Measurements from ENCODE around the gene DNAH8. TPM values are rescaled to one million over a fixed set of nuclear protein-coding genes. Genes with fewer than 3 reads are reported as not detected.

The DNAH8 gene
- total RNA-seq, 1 donor from 2014 or later: not detected

GRCh38 chr6:38755874-38756273, 40.8 kb downstream of the DNAH8 start:
- H3K4me3 ChIP-seq (ENCODE audit: insufficient read depth, low read depth, low read length): no peak overlapping the region
- H3K36me3 Mint-ChIP-seq (ENCODE audit: low read depth, unreplicated experiment): no peaks in the 10 kb centered on the region
- H3K36me3 ChIP-seq (ENCODE audit: insufficient read depth, low read length): no peaks in the 10 kb centered on the region
- TF ChIP-seq, protein P1, sequence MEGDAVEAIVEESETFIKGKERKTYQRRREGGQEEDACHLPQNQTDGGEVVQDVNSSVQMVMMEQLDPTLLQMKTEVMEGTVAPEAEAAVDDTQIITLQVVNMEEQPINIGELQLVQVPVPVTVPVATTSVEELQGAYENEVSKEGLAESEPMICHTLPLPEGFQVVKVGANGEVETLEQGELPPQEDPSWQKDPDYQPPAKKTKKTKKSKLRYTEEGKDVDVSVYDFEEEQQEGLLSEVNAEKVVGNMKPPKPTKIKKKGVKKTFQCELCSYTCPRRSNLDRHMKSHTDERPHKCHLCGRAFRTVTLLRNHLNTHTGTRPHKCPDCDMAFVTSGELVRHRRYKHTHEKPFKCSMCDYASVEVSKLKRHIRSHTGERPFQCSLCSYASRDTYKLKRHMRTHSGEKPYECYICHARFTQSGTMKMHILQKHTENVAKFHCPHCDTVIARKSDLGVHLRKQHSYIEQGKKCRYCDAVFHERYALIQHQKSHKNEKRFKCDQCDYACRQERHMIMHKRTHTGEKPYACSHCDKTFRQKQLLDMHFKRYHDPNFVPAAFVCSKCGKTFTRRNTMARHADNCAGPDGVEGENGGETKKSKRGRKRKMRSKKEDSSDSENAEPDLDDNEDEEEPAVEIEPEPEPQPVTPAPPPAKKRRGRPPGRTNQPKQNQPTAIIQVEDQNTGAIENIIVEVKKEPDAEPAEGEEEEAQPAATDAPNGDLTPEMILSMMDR (IDR thresholded peaks at IDR 0.05; ENCODE audit: insufficient read depth, low read depth, low read length): no peak
- TF ChIP-seq EZH2 (IDR thresholded peaks at IDR 0.05; ENCODE audit: insufficient read depth, low read length): no peak
- H3K4me3 Mint-ChIP-seq (ENCODE audit: unreplicated experiment): no peak overlapping the region
- no peaks in the 10 kb centered on the region for H4K20me1 ChIP-seq (ENCODE audit: insufficient read depth, low read length)
- no peaks in the 10 kb centered on the region for H3K4me1 Mint-ChIP-seq (ENCODE audit: low read depth, unreplicated experiment)
- no peak overlapping the region for H2AFZ ChIP-seq (ENCODE audit: low read depth, low read length)
- H3K27me3 Mint-ChIP-seq (ENCODE audit: low read depth, unreplicated experiment): peaks cover 4% of the 10 kb centered on the region
- no peaks in the 10 kb centered on the region for H3K9me3 ChIP-seq (ENCODE audit: insufficient read depth, low read depth, low read length)
- DNase-seq (ENCODE audit: low read depth): no peak
- no peak overlapping the region for H3K27ac ChIP-seq (ENCODE audit: low read depth, low read length)
- FAIRE-seq: no peak
- H3K9ac ChIP-seq (ENCODE audit: low read length): no peak overlapping the region
- H3K27me3 ChIP-seq (ENCODE audit: insufficient read depth, low read length): no peaks in the 10 kb centered on the region
- H3K79me2 ChIP-seq (ENCODE audit: insufficient read depth, low read length): no peaks in the 10 kb centered on the region
- H3K4me1 ChIP-seq (ENCODE audit: insufficient read depth, low read length): no peaks in the 10 kb centered on the region
- no peak overlapping the region for H3K4me2 ChIP-seq (ENCODE audit: low read length)
- no peak overlapping the region for H3K27ac Mint-ChIP-seq (ENCODE audit: unreplicated experiment)
- H3K9me3 Mint-ChIP-seq (ENCODE audit: unreplicated experiment): peaks cover 4% of the 10 kb centered on the region

- Mint-ChIP-seq H3K27me3 (ENCODE audit: low read depth, unreplicated experiment) (peaks cover 9% of the 10 kb centered on the region), H3K36me3 (ENCODE audit: low read depth, unreplicated experiment) (no peaks in the 10 kb centered on the region), H3K4me1 (ENCODE audit: low read depth, unreplicated experiment) (no peaks in the 10 kb centered on the region), H3K9me3 (ENCODE audit: unreplicated experiment) (peaks cover 4% of the 10 kb centered on the region), H3K4me3 (ENCODE audit: unreplicated experiment) (no peak overlapping the region), H3K27ac (ENCODE audit: unreplicated experiment) (no peak overlapping the region)
- Histone ChIP-seq H4K20me1 (ENCODE audit: insufficient read depth, low read length) (no peaks in the 10 kb centered on the region), H3K9ac (ENCODE audit: low read length) (no peak overlapping the region), H3K36me3 (ENCODE audit: insufficient read depth, low read length) (no peaks in the 10 kb centered on the region), H3K9me3 (ENCODE audit: insufficient read depth, low read depth, low read length) (no peaks in the 10 kb centered on the region), H2AFZ (ENCODE audit: low read depth, low read length) (no peak overlapping the region), H3K27me3 (ENCODE audit: insufficient read depth, low read length) (no peaks in the 10 kb centered on the region), H3K4me2 (ENCODE audit: low read length) (no peak overlapping the region), H3K4me1 (ENCODE audit: insufficient read depth, low read length) (no peaks in the 10 kb centered on the region), H3K27ac (ENCODE audit: low read depth, low read length) (no peak overlapping the region), H3K79me2 (ENCODE audit: insufficient read depth, low read length) (no peaks in the 10 kb centered on the region), H3K4me3 (ENCODE audit: insufficient read depth, low read depth, low read length) (no peak overlapping the region)
- DNase-seq (ENCODE audit: low read depth) (no peak), FAIRE-seq (no peak)
- no peak for TF ChIP-seq EZH2 (IDR thresholded peaks at IDR 0.05; ENCODE audit: insufficient read depth, low read length)
- TF ChIP-seq, protein P1 (IDR thresholded peaks at IDR 0.05; ENCODE audit: insufficient read depth, low read depth, low read length): no peak
Observed at GRCh38 chr6:38760097-38760496, 45.0 kb downstream of the DNAH8 start.

DNA sequence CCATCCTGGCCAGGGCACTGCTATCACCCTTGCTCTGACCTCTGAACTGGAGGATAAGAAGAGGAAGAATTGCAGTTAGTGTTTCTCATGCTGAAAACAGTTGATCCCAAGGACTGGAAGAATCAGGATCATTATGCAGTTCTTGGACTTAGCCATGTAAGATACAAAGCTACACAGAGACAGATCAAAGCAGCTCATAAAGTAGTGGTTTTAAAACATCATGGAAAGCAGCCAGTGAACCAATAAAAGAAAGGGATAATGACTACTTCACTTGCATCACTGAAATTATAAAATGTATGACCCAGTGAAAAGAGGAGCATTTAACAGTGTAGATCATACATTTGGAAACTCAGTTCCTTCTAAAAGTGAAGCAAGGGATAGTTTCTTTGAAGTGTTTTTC, 47.7 kb downstream of the DNAH8 start:
- H3K27ac Mint-ChIP-seq (ENCODE audit: unreplicated experiment): no peak overlapping the region
- FAIRE-seq: no peak

More for the DNA sequence above, 47.7 kb downstream of the DNAH8 start:
- H3K4me1 ChIP-seq (ENCODE audit: insufficient read depth, low read length): no peaks in the 10 kb centered on the region
- TF ChIP-seq, protein P1 (IDR thresholded peaks at IDR 0.05; ENCODE audit: insufficient read depth, low read depth, low read length): no peak
- no peak for TF ChIP-seq EZH2 (IDR thresholded peaks at IDR 0.05; ENCODE audit: insufficient read depth, low read length)
- no peak for DNase-seq (ENCODE audit: low read depth)
- no peak overlapping the region for H3K27ac ChIP-seq (ENCODE audit: low read depth, low read length)
- no peak overlapping the region for H3K4me3 ChIP-seq (ENCODE audit: insufficient read depth, low read depth, low read length)
- no peaks in the 10 kb centered on the region for H3K79me2 ChIP-seq (ENCODE audit: insufficient read depth, low read length)
- H3K9me3 Mint-ChIP-seq (ENCODE audit: unreplicated experiment): peaks cover 4% of the 10 kb centered on the region
- H3K9ac ChIP-seq (ENCODE audit: low read length): no peak overlapping the region
- no peaks in the 10 kb centered on the region for H3K4me1 Mint-ChIP-seq (ENCODE audit: low read depth, unreplicated experiment)
- no peak overlapping the region for H3K4me2 ChIP-seq (ENCODE audit: low read length)
- no peaks in the 10 kb centered on the region for H3K27me3 ChIP-seq (ENCODE audit: insufficient read depth, low read length)
- H2AFZ ChIP-seq (ENCODE audit: low read depth, low read length): no peak overlapping the region
- H3K9me3 ChIP-seq (ENCODE audit: insufficient read depth, low read depth, low read length): no peaks in the 10 kb centered on the region
- H3K36me3 ChIP-seq (ENCODE audit: insufficient read depth, low read length): no peaks in the 10 kb centered on the region
- H4K20me1 ChIP-seq (ENCODE audit: insufficient read depth, low read length): no peaks in the 10 kb centered on the region
- H3K4me3 Mint-ChIP-seq (ENCODE audit: unreplicated experiment): no peak overlapping the region
- H3K27me3 Mint-ChIP-seq (ENCODE audit: low read depth, unreplicated experiment): peaks cover 5% of the 10 kb centered on the region
- H3K36me3 Mint-ChIP-seq (ENCODE audit: low read depth, unreplicated experiment): no peaks in the 10 kb centered on the region
